K562 (cell line): ENCODE data around the gene GABRP. TPM values are rescaled to one million over a fixed set of nuclear protein-coding genes. Genes with fewer than 3 reads are reported as not detected.

Experiments
- HDAC3 ChIP-seq: fragments of 450-650 bp; IDR thresholded peaks from 2 replicates; pipeline ENCODE4 v1.6.1; 2018; ENCODE audit warnings: borderline replicate concordance, mild to moderate bottlenecking, moderate library complexity; ENCODE audit not compliant: partially characterized antibody
- KDM1A ChIP-seq, 2 experiments: fragments of 450-650 bp; IDR thresholded peaks; 2 replicates each; pipeline ENCODE4 v1.6.1; 2016; ENCODE audit warnings: mild to moderate bottlenecking in 2 of 2
- KHSRP ChIP-seq: fragments of 450-650 bp; IDR thresholded peaks from 2 replicates; pipeline ENCODE4 v1.6.1; 2017
- POLR2B ChIP-seq: fragments of 450-650 bp; IDR thresholded peaks from 2 replicates; pipeline ENCODE4 v1.6.1; 2018; ENCODE audit warnings: low read depth; ENCODE audit not compliant: partially characterized antibody
- ZBTB11 ChIP-seq, 3 experiments: fragments of 200-800 bp in 1 of 3; fragments of 250-450 bp in 1 of 3; fragments of 450-650 bp in 1 of 3; sonication (Bioruptor Pico) in 1 of 3; sonication (Bioruptor generic) in 1 of 3; formaldehyde crosslinking in 1 of 3; IDR thresholded peaks; 2 replicates each; pipeline versions ENCODE4 v1.6.1 to v1.8.0; 2016 to 2022; ENCODE audit warnings: mild to moderate bottlenecking in 2 of 3, missing genetic modification characterization in 2 of 3, missing compliant biosample characterization in 1 of 3, moderate library complexity in 1 of 3
- ZNF449 ChIP-seq: fragments of 250-450 bp; sonication (Bioruptor Pico); IDR thresholded peaks from 2 replicates; pipeline ENCODE4 v1.8.0; 2022; ENCODE audit warnings: moderate library complexity, mild to moderate bottlenecking, inconsistent platforms
- polyA plus RNA-seq, 8 experiments: library from polyadenylated mRNA; depleted of rRNA in 4 of 8; stranded (reverse) in 5 of 8; unstranded in 3 of 8; fragments of >200 nt; fragmentation: Nextera tagmentation in 2 of 8; fragmentation: Illumina TruSeq in 1 of 8; extraction: Ambion mirVana in 2 of 8; extraction: Trizol in 1 of 8; gene quantifications; 2 replicates each; pipeline versions ENCODE4 v1.2.1 to v1.2.3, GENCODE V29; 2011 to 2014; ENCODE audit warnings: inconsistent platforms in 1 of 8, missing spikeins in 1 of 8
- total RNA-seq, 7 experiments: library from RNA; depleted of rRNA in 6 of 7; stranded (reverse); fragments of >200 nt in 6 of 7; fragmentation: Illumina TruSeq in 2 of 7; extraction: Trizol in 2 of 7; gene quantifications; 2 replicates each; pipeline versions ENCODE4 v1.2.1 to v1.2.3, GENCODE V29; 2011 to 2021; ENCODE audit warnings: low replicate concordance in 1 of 7

GABRP gene
- total and polyA plus RNA-seq, 9 of the 15 experiments (the other 6 are each of a cell fraction or from before 2014, with no cell fraction given) = not detected

- no peak for TF ChIP-seq POLR2B
- TF ChIP-seq KDM1A (IDR thresholded peaks at IDR 0.05) = no peak
- no peak for TF ChIP-seq ZBTB11 (CRISPR knock-in tag; IDR thresholded peaks at IDR 0.05)
- no peak for TF ChIP-seq ZNF449 (CRISPR knock-in tag)
- no peak for TF ChIP-seq HDAC3
- no peak for TF ChIP-seq KHSRP
Measured at GRCh38 chr5:170741801-170742200, 41.7 kb upstream of the GABRP start (continued).
